Stimulated activated CD4-positive, alpha-beta T cell treated with anti-CD3 and anti-CD28 coated beads, TNF-alpha, amount 100 ng/mL, for 1 hour (primary cell): ENCODE data around the gene ATG4C.
"Not testable (repeated sequence)": the region's sequence is repeated elsewhere in the genome, so short reads cannot be mapped to it uniquely, and the experiment has no call there.

Experiments used
- DNase-seq, 3 donors: peaks; one replicate each; pipeline ENCODE4 v3.0.0-alpha.2; 2020; ENCODE audit warnings: low read depth in 3 of 3, low spot score in 1 of 3

ATG4C gene

DNA sequence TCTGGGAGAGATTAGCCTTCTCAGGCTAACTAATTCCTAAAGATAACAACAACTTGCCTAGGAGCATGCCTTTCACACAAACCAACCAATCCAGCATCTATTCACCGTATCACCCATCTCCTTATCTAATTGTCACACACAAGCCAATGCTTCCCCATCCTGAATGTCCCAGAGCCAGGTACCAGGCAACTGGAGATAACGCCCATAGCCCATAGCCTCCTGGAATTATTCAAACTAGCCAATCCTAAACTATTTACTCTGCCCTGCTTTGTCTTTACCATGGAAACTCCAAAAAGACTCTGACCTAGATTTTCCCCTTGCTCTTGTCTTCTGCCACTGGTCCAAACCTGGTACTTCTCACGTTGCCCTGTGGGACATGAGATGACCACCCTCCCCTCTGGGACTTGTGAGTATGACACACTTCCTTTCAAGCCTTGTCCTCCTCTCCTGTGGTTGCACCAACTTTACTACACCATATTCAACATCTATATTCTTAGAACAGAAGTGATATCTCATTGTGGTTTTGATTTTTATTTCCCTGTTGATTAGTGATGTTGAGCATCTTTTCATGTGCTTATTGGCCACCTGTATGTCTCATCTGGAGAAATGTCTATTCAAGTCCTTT, 8.8 kb upstream of the ATG4C start:
- DNase-seq: no peak

DNA sequence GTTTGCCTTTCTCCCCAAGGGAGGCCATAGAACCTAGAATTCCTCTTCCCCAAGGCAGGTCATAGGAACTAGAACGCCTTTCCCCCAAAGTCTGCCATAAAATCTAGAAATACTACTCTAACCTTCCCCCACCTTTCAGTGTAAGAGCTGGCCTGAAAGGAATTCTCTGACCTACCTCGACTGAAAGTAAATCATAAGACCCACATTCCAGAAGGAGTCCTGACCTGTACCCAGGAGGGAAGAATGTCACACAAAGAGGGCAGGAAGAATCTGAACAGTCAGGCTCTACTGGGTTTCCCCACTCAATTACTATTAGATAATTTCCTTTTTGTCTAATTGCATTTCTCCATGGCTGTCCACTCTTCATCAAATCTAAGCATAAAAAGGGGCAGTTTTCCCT, 5.7 kb upstream of the ATG4C start:
- no peak for DNase-seq

DNA sequence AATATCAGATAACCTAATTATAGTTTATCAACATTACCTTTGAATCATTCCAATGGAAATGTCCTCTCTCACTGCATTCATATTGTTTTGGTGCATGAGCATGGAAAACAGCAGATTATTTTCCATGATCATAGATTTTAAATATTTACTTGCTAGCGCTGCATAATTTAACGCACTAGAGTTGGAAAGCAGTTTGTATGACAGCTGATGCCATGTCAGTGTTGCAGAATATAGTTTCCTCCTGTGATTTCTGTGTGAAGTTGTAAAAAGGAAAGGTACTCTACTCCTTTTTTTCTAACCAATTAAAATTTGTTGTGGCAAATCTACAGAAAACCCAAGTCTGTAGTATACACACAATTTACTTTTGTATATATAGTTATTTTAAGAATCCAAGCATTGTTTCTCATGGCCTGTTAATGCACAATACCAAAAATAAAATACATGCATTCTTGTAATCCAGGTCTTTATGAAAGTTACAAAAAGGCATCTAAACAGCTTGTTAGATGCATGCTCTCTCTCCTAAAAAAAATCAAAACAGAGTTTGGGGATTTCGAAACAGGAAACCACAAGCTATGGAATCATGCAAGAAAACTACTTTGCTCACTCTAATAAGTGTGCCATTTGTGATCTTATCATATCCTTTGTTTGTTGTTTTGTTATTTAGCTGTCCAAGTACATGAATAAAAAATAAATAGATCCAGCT, 1.9 kb upstream of the ATG4C start:
- no peak for DNase-seq

DNA sequence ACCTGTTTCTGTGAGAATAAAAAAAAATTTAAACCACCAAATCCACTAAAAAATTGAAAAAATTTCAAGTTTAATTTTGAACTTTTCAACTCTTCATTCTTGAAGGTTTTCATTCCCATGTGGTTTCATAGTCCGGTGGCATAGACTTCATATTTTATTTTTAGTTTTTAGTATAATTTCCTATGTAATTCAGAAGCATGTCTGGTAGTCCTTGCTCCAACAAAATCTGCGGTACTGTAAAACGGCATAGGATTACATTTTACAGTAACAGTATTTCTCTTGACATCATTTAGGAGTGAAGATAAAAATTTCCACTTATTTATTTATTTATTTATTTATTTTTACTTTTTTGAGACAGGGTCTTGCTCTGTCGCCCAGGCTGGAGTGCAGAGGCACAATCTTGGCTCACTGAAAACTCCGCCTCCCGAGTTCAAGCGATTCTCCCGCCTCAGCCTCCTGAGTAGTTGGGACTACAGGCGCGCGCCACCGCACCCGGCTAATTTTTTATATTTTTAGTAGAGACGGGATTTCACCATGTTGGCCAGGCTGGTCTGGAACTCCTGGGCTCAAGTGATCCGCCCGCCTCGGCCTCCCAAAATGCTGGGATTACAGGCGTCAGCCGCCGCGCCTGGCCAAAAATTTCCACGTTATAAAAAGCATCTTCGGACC, 1.3 kb upstream of the ATG4C start:
- not testable (repeated sequence) for DNase-seq

DNA sequence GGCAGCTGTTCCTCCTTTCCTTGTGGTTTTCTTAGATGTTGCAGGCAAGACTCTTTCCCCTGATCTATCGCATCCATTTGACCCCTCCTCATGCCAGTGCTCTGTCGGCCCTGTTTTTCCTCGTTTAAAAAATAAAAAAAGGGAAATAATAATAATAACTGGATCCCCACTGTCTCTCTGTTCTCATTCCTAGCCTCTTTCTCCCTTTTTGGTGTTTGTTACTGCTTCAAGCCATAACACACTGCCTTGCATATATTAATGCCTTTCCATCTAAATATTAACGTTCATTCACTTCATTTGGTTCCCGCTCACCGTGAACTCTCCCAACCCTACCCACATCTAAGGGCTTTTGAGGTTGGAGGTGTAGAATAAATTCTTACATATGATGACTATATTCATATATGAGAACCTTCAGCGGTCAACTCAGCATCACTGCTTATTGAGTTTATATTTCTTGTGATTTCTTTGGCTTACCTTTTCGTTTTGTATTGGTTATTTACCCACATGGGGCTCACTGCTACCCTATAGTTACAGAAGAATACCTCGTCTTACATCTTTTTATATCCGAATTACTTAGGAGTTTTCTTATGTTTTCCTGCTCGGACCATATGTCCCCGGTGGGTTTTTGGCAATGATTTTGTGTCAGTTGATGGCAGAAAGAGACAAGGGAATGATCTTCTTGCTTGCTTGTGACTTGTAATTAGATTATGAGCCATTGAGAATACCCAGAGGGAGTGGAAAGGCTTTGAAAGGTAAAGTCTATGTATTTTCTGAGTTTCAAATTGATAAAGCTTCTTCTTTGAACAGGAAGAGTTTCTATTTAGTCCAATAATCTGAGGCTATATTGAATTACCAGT, 805 bp downstream of the ATG4C start:
- no peak for DNase-seq

DNA sequence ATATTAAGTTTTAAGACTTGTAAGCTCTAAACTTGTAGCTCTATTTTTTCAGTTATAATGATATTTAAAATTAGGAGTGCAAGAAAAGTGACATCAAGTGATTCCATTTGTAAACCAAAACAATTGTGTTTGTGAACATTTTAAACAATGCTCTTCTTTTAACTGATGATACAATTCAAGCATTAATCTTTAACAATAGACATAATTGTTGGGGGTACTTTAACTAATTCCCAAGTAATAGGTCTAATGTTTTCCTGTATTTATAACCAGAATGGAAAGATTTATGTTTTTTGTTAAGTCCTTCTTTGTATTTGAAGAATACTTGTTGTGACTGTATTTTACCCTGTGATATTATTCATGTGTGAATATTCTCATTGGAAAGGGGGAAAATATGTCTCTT, 6.8 kb downstream of the ATG4C start:
- no peak for DNase-seq

DNA sequence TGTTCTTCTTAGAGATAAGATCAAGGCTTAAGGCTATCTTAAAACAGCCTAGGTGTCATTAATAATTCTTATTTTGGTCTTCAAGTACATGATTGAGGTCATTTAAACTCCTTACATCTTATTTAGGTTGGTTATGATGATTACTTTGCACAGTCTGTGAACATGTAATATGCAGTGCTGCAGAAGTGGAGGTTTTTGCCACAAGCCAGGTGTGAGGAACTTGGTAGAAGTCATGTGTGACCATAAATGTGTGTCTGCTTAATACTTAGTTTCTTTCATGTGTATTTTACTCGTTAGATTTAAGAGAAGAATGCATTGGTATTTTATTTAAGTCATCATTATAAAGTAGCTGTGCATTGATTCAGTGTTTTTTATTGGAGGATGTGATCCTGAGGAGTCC, 10.1 kb downstream of the ATG4C start:
- no peak for DNase-seq

DNA sequence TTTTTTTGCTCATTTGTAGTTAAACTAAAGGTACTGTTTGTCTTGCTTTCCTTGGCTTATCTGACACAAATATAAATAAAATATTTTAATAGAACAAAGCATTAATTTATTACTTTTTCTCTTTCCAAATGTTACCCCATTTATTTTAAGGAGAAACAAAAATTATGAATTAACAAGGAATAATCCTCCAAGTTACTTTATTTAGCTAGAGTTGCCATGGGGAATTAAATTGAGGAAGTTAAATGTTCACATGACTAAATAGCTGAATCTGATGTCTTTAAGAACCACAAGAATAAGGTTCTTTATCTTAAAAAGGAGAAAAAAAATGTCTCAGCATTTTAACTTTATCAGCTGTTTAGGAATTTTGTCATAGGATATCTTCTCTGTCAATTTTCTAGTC, 12.3 kb downstream of the ATG4C start:
- DNase-seq: no peak

DNA sequence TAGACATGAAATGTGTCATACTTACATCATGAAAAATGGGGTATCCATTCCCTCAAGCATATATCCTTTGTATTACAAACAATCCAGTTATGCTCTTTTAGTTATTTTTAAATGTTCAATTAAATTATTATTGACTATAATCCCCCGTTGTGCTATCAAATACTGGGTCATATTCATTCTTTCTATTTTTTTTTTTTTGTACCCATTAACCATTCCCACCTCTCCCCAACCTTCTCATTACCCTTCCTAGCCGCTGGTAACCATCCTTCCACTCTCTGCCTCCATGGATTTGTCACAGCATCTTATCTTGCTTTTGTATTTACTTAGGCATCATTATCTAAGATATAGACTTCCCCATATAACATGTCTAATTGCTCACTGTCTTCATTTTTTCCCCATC, 15.8 kb downstream of the ATG4C start:
- DNase-seq: no peak

DNA sequence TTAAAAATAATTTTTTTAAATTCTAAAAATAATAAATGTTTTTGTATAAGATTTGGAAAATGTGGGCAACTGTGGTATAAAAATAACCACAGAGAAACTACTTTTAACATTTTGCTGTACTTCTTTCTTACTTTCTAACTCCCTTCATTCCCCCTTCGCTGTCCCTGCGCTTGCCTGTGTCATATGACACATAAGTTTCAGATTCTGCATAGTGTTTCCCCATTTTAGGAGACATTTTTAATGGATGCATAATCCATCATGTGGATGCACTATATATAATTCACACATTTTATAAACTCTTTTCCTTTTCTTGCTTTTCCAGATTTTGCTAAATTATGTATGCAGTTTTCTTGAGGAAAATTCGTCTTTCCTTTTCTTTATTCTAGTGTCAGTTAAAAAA, 16.3 kb downstream of the ATG4C start:
- no peak for DNase-seq

DNA sequence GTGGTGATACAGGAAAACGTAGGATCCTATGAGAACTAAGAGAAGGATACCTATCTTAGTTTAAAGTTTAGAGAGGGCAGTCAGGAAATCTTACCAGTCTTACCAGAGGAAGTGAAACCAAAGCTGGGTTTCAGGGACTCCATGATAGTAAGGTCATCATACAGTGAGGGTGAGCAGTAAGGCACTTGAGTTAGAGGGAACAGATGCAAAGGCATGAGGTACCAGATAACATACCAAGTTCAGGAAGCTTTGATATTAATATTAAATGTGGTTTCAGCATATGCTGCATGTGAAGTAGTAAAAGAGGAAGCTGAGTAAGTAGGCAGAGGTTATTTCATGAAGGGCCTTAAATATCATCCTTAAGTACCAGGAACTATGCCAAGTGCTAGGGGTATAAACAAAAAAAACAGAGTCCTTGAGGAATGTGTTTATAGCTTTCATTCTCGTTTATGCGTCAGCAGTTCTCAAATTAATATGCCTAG, 16.9 kb downstream of the ATG4C start:
- no peak for DNase-seq

DNA sequence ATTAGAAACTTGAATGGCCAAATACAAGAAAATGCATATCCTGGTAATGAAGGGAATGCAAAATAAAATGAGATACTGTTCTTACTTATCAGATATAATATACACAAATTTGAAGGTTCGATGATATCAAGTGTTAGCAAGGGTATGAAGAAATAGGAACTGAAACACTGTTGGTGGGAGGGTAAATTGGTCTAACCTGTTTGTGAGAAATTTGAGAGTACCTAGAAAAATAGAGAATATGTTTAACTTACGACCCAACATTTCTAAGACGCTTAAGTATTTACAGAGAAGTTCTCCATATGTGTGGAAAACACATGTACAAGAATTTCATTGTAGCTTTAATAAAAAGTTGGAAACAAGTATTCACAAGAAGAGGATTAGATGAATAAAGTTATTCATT, 25.9 kb downstream of the ATG4C start:
- DNase-seq: no peak

DNA sequence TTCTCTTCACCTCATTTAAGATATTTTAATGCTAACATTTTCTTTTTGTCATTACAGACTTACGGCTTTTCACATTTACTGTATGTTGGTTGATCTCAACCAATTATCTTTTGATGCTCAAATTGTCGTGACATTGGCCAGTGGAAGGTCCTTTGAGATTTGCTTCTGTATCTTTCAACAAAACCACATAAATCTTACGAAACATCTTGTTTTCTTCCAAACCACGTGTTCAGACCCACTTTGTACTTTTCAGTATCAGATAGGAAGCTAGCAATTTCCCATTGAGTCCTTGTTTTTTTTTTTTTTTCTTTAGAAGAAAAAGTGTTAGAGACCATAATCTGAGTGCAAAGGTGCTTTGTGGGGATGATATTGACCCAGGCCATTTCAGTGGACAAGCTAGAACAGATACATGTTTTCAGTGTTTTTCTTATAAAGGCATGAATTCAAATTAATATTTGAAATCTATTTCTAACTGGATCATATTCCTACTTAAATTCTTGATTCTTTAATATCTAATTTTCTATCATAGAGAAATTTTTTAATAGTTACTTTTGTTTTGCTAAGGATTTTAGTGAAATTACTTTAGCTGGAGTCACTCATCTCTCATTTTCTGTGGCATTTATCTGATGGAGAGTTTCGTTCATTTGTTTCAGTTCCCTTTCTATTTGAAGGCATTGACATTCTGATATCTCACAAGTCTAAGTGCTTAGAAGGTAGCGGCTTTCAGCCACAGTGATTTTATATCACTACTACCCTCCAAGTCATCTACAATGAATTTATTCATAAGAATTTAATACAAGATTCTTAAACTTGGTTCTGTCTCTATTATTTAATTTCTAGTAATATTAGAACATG, 26.7 kb downstream of the ATG4C start:
- DNase-seq: no peak

DNA sequence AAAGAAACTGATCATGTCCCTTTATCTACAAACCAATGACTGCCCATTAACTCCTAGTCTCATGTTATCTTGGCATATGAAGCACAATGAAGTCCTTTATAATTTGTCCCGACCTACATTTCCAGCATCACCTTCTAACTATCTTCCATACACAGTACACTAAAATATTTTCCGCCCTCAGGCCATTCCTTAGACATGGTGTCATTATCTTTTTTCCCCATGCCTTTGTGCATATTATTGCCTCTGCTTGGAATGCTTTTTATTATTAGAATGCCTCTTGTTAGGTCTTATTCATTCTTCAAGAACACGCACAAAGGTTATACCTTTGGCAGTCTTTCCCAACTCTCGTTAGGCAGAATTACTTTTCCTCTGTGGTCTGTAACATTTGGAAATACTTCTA, 39.6 kb downstream of the ATG4C start:
- DNase-seq: no peak

DNA sequence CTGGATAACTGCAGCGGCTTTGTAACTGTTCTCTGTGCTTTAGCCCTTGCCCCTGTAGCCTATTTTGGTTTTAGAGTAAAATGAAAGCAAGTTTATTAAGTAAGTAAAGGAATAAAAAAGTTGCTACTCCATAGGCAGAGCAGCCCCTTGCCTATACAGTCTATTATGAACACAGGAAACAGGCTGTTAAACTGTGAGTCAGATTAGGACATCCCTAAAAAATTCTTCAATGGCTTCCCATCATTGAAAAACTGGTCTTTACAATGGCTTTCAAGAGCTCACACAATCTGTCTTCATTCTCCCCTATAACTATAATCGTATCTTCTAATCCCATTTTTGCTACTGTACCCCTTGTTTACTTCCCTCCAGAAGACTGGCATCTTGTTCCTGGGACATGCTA, 43.0 kb downstream of the ATG4C start:
- DNase-seq: no peak

DNA sequence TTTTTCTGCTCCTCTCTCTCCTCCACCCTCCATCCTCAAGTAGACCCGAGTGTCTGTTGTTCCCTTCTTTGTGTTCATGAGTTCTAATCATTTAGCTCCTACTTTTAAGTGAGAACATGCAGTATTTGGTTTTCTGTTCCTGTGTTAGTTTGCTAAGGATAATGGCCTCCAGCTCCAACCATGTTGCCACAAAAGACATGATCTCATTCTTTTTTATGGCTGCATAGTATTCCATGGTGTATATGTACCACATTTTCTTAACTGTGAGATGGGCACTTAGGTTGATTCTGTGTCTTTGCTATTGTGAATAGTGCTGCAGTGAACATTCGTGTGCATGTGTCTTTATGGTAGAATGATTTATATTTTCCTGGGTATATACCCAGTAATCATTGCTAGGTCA, 43.9 kb downstream of the ATG4C start:
- not testable (repeated sequence) for DNase-seq

DNA sequence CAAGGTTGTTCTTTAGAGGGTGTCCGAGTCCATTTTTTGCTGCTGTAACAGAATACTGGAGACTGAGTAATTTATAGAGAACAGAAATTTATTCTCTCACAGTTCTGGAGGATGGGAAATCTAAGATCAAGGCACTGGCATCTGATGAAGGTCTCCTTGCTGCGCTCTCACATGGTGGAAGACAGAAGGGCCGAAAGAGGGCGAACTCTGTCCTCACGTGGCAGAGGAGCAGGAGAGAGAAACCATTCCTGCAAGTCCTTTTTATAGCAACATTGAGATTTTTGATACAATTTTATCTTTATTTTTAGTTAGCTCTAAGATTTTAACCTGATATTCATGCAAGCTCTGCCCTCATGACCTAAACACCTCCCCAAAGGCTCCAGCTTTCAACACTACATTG, 48.3 kb downstream of the ATG4C start:
- no peak for DNase-seq

DNA sequence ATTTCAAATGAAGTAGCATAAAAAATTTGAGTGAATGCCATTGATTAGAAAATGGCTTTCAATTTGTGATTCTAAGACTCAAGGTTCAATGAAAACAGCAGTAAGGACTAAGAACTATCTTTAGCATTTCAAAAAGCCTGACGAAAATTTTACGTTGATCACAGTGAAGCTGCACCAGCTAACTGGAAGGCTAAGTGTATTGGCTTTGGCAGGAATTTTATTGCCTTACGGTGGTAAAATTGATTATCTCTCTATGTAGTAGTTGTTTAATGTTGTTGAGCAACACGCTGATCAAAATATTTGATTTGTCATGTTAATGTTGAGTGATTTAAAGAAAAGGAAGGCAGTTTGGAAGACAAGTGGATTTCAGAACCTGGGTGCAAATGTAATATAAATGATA, 49.6 kb downstream of the ATG4C start:
- DNase-seq: no peak

DNA sequence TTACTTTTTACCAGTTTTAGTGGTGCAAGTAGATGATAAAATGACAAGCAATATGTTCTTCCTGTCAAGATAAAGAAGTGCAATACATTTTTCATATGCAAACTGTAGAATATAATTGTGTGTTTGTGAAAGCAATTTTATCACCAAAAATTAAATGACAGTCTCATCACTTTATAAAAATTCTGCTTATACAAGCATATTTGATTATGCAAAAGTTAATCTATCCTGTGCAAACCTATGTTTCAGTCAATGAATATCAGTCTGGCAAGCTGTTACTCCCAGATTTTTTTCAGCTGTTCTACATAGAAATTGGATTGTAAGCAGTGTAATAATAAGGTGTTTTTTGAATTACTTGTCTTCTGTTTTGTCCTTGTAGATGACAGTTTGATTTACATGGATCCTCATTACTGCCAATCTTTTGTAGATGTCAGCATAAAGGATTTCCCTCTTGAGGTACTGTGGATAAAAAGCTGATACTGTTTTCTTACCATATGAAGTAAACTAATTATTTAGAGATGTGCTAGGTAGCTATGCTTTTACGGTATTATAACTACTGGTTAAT, 50.5 kb downstream of the ATG4C start:
- DNase-seq: no peak

DNA sequence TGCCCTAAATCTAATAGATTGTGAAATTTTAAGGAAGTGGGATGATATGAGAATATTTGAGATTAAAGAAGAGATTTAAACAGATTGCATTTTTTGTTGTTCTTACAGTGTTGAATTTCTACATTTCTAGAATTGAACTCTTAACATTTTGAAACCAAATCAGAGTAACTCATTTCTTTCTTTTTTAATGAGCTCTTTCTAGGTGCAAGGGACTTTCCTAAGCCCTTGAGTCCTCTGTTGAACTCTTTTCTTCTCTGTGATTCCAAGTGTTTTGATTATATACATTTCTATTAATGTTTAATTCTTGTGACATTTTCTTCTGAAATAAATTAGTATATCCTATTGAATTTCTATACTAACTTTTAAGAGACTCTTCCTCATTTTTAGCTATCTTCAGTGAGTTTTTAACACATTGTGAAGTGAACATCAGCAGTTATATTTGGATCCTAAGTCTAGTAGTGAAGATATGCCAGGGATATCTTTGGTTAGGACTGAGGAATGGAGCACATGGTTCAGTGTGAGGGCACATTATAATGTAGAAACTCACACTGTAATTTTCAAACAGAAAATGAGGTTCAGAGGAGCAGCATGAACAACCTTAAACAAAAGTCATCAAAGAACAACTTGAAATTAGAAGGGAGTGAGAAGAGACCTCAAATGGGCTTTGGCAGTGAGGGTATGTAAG, 53.1 kb downstream of the ATG4C start:
- DNase-seq: no peak
